Measurements from ENCODE around the gene STAB2.

- TF ChIP-seq CTCF (IDR thresholded peaks at IDR 0.05): no peak
- TF ChIP-seq POLR2A (IDR thresholded peaks at IDR 0.05): no peak
Observed at GRCh38 chr12:103748875-103749274, 161.8 kb downstream of the STAB2 start.

All from right lobe of liver (tissue), 4 donors.